ENCODE results near the gene CAMKK1. TPM values are rescaled to one million over a fixed set of nuclear protein-coding genes. Genes with fewer than 3 reads are reported as not detected.

Gene CAMKK1
- total RNA-seq, 1 donor from 2014 or later: 0.35 TPM

GRCh38 chr17:3897731-3898130 lies 4.9 kb upstream of the CAMKK1 start:
- no peak for DNase-seq (ENCODE audit: low spot score)
- ATAC-seq: no peak

- no peak for ATAC-seq
- DNase-seq (ENCODE audit: low spot score): no peak
Observed at GRCh38 chr17:3896968-3897235, 4.0 kb upstream of the CAMKK1 start.

GRCh38 chr17:3896108-3896967 lies 3.5 kb upstream of the CAMKK1 start:
- ATAC-seq (no peak), DNase-seq (ENCODE audit: low spot score) (no peak)

- no peak for ATAC-seq
- DNase-seq (ENCODE audit: low spot score): no peak
Observed at GRCh38 chr17:3895354-3895753, 2.5 kb upstream of the CAMKK1 start.

GRCh38 chr17:3894911-3895343 lies 2.1 kb upstream of the CAMKK1 start:
- DNase-seq (ENCODE audit: low spot score) (no peak), ATAC-seq (no peak)

DNA sequence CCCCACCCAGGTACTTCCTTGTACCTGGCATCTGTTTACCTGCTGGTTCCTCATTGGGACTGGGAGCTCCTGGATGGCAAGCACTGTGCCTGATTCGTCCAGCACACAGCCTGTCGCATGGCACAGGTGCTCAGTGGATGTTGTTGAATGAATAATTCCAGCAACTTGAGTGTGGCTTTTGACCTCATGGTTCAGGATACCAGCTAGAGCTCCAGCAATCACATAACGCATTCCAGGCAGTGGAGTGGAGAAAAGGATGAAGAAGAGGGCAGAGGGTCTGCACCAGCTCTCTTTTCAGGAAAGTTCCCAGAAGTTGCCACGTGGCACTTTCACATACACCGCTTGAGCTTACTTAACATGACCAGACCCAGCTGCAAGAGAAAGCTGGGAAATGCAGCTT lies 1.3 kb upstream of the CAMKK1 start:
- ATAC-seq: no peak
- no peak for DNase-seq (ENCODE audit: low spot score)

GRCh38 chr17:3893720-3894116 lies 865 bp upstream of the CAMKK1 start:
- no peak for ATAC-seq
- DNase-seq (ENCODE audit: low spot score): no peak

DNA sequence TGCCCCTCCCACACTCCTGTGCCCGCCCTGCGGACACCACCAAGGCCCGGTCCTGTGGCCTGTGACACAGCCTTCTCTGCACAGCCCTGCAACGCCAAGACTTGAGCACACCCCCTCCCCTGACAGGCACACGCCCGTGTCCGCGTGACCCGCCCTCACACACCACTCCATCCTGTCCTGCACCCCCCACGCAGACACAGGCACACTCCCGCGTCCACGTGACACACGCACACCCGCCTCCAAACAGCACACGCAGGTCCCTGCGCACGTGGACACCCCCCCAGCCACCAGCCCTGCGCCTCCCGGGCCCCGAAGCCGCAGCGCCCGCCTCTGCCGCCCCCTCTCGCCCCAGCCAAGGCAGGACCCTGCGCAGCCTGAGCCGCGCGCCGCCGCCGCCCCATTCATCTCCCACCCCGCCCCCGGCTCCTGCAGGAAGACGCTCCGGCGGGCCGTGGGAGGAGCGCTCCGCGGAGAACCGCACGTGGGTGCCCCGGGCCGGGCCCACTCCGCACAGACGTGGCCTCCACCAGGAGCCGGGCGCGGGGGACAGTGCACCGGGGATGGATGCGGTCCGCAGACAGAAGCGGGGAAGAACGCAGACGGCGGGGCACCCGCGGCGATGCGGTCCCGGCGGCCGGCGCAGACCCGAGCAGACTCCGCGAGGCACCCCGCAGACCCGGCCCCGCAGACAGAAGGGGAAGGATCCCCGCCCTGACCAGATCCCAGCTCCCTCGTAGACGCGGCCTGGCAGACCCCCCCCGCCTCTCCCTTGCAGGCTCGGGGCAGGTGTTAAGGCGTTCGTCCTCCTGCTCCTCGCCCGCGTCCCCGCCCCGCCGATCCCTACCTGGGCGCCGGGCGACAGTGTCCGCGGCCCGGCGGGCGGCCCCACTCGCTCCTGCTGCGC lies 506 bp downstream of the CAMKK1 start:
- ATAC-seq (peak; percentile 38), DNase-seq (ENCODE audit: low spot score) (peak; percentile 66)

DNA sequence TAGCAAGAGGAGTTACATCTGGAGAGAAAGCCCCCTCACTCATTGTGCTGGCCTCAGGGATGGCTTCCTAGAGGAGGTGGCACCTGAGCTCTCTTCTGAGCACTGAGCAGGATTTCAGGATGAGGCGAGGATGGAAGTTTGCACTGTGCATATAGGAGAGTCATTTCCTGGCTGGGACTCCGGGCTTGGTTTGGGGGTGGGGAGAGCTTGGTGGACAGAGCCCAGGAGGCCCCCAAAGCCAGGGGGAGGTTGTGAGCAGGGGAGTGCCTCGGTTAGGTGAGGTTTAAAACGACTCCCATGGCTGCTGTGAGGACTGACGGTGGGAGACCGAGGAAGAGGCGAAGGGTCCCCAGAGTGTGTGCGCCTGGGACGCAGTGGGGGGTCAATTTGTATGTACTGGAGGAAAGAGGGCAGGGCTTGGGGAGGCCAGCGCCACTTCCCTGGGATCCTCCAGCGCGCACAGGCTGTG lies 1.2 kb downstream of the CAMKK1 start:
- DNase-seq (ENCODE audit: low spot score): no peak

DNA sequence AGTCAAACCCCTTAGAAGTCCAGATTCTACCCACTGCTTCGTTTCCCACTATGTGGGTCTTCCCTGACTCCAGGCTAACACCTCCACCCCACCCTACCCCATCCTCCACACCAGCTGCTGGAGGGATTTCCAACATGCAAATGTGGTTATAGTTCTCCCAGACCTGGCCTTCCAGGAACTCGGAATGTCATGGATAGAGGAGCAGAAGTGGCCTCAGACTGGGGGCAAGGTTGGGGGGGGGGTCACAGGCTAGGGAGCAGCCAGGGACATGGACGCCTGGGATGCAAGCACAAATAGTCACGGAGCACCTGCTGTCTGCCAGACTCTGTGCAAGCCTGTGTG lies 2.0 kb downstream of the CAMKK1 start:
- DNase-seq (ENCODE audit: low spot score): no peak
- ATAC-seq: no peak

More for the DNA sequence above, 1.2 kb downstream of the CAMKK1 start:
- no peak for ATAC-seq

- ATAC-seq (no peak), DNase-seq (ENCODE audit: low spot score) (no peak)
Observed at GRCh38 chr17:3890082-3890877, 2.6 kb downstream of the CAMKK1 start.

- DNase-seq (ENCODE audit: low spot score): no peak
- ATAC-seq: no peak
Observed at GRCh38 chr17:3889325-3890012, 3.4 kb downstream of the CAMKK1 start.

- ATAC-seq: no peak
- no peak for DNase-seq (ENCODE audit: low spot score)
Observed at GRCh38 chr17:3888343-3889171, 4.3 kb downstream of the CAMKK1 start.

DNA sequence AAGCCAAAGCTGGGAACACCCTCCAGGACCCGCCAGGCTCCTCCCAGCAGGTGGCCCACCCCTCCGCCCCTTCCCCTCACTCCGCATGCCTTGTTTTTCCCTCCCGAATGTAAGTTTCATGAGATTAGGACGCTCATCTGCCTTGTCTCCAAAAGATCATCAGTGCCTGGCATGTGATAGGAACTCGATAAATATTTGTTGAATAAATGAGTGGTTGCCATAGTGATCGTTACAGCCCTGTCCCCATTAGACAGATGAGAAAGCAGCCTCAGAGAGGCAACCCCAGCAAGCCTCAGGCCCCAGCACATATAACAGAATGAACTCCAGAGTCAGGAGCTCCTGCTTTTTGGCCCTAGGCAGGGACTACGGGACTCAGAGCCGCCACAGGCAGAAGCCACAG lies 5.0 kb downstream of the CAMKK1 start:
- ATAC-seq: no peak
- DNase-seq (ENCODE audit: low spot score): no peak

- ATAC-seq: no peak
- DNase-seq (ENCODE audit: low spot score): no peak
Observed at GRCh38 chr17:3887394-3887793, 5.5 kb downstream of the CAMKK1 start.

DNA sequence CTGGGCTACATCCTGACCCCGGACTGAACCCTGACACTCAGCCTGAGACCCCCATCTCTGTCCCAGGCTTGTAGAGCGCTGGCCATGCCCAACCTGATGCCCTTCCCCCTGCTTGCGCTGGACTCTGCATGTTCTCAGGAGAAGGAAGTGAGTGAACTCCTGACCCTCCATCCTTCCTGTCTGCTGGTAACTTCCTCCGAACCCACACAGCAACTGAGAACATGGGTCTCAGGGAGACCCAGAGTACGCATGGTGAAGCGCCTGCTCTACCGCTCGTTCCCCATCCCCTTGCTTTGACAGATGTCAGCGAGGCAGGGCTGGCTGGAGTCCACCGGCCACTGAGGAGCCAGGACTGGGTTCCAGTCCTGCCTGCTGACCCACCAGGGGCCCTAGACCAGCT lies 6.1 kb downstream of the CAMKK1 start:
- ATAC-seq: peak; percentile 59
- no peak for DNase-seq (ENCODE audit: low spot score)

- no peak for ATAC-seq
- no peak for DNase-seq (ENCODE audit: low spot score)
Observed at GRCh38 chr17:3885970-3886369, 6.9 kb downstream of the CAMKK1 start.

GRCh38 chr17:3885271-3885670 lies 7.6 kb downstream of the CAMKK1 start:
- DNase-seq (ENCODE audit: low spot score): no peak
- no peak for ATAC-seq

- ATAC-seq: no peak
- DNase-seq (ENCODE audit: low spot score): no peak
Observed at GRCh38 chr17:3884188-3884587, 8.7 kb downstream of the CAMKK1 start.

DNA sequence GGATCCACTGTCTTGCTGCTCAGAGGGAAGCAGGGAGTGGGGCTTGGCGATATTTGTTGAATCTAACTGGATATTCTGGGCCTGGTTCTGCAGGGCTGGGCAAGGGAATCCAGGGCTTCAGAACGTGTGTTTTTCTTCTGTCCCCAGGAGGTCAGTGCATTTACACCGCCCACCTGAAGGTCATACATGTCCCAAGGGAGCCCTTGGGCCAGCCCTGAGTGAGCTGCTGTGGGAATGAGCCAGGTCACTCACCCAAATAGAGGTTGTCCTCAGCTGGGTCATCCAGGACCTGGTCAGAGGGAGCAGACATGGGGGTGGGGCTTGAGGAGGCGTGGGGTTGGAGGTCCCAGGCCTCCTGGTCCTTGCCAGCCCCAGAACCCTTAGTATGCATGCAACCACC lies 10.6 kb downstream of the CAMKK1 start:
- ATAC-seq (no peak), DNase-seq (ENCODE audit: low spot score) (no peak)

All from left lobe of liver (tissue), 2 donors.